ENCODE data around the gene TMC7. TPM values are rescaled to one million over a fixed set of nuclear protein-coding genes. Genes with fewer than 3 reads are reported as not detected.

TMC7 gene
- total RNA-seq, 1 experiment from 2014 or later, result 4.3 TPM

DNA sequence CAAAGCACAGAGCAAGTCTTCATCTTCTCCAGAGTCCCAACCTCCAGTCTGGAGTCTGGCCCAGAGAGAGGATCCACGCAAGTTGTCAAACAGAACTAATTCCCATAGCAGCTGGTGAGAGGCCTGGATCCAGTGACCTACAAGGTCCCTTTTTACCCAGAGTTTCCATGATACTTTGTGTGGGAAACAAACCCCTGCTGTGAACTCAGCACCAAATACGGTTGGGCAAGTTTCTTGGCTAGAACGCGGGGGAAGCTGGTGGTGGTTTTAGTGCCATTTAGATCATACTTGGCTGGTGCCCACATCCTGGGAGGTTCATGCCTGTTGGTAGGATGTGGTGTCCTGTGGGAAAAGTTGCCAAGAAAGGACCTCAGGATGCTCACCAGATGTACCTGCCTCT is 18.1 kb downstream of the TMC7 start:
- H3K27ac ChIP-seq (ENCODE audit: insufficient read length, low read depth, low read length), result no peak overlapping the region

More for the DNA sequence above, 18.1 kb downstream of the TMC7 start:
- H4K91ac ChIP-seq (ENCODE audit: insufficient read length, low read depth, low read length), result no peak overlapping the region
- no peaks in the 10 kb centered on the region for H3K27me3 ChIP-seq (ENCODE audit: insufficient read depth, low read length)
- no peak overlapping the region for H3K9ac ChIP-seq (ENCODE audit: extremely low read depth, insufficient read length, low read length)
- DNase-seq, result no peak
- no peaks in the 10 kb centered on the region for H3K79me2 ChIP-seq (ENCODE audit: insufficient read depth, low read length)
- H2AFZ ChIP-seq (ENCODE audit: low read length), result no peak overlapping the region
- no peaks in the 10 kb centered on the region for H4K20me1 ChIP-seq (ENCODE audit: control insufficient read depth, insufficient read depth, insufficient read length)
- no peaks in the 10 kb centered on the region for H3K23me2 ChIP-seq (ENCODE audit: insufficient read length, low read depth, low read length, poor library complexity, severe bottlenecking)
- peaks cover 20 to 24% of the 10 kb centered on the region in 2 experiments for H3K4me1 Mint-ChIP-seq
- peaks cover 2 to 11% (median 2%) of the 10 kb centered on the region in 3 experiments; a peak in 6 of 7 replicates for H3K36me3 Mint-ChIP-seq (ENCODE audit: insufficient read depth in 1 of 3, low read depth in 3 of 3)
- no peak overlapping the region for H2BK12ac ChIP-seq (ENCODE audit: insufficient read length, low read depth, low read length)
- H3K4me2 ChIP-seq (ENCODE audit: insufficient read depth, insufficient read length, low read length), result no peak overlapping the region
- H3K79me1 ChIP-seq (ENCODE audit: insufficient read depth, low read depth, low read length, poor library complexity, severe bottlenecking), result no peaks in the 10 kb centered on the region
- TF ChIP-seq, protein P1, sequence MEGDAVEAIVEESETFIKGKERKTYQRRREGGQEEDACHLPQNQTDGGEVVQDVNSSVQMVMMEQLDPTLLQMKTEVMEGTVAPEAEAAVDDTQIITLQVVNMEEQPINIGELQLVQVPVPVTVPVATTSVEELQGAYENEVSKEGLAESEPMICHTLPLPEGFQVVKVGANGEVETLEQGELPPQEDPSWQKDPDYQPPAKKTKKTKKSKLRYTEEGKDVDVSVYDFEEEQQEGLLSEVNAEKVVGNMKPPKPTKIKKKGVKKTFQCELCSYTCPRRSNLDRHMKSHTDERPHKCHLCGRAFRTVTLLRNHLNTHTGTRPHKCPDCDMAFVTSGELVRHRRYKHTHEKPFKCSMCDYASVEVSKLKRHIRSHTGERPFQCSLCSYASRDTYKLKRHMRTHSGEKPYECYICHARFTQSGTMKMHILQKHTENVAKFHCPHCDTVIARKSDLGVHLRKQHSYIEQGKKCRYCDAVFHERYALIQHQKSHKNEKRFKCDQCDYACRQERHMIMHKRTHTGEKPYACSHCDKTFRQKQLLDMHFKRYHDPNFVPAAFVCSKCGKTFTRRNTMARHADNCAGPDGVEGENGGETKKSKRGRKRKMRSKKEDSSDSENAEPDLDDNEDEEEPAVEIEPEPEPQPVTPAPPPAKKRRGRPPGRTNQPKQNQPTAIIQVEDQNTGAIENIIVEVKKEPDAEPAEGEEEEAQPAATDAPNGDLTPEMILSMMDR (conservative IDR thresholded peaks at IDR 0.05), result no peak
- H2BK20ac ChIP-seq (ENCODE audit: low read depth, low read length, poor library complexity, severe bottlenecking), result no peak overlapping the region
- no peak overlapping the region for H4K5ac ChIP-seq (ENCODE audit: insufficient read length, low read depth, low read length)
- no peak overlapping the region for H2AK5ac ChIP-seq (ENCODE audit: insufficient read length, low read length)
- H3K27me3 Mint-ChIP-seq (ENCODE audit: low read depth), result no peaks in the 10 kb centered on the region
- H3T11ph ChIP-seq (ENCODE audit: low read length), result no peak overlapping the region
- no CpG with 5 or more reads among the region's 4 CpGs for WGBS (ENCODE audit: extremely low coverage, insufficient read length, low lambda C conversion rate)
- H3K27ac Mint-ChIP-seq, result no peak overlapping the region; a peak in 1 of 7 replicates
- no peak overlapping the region for H2BK120ac ChIP-seq (ENCODE audit: low read depth, low read length, poor library complexity, severe bottlenecking)
- H3K18ac ChIP-seq (ENCODE audit: insufficient read length, low read depth, low read length), result no peak overlapping the region
- H3K23ac ChIP-seq (ENCODE audit: insufficient read length, low read depth, low read length), result no peak overlapping the region
- no peak overlapping the region for H2BK5ac ChIP-seq (ENCODE audit: insufficient read length, low read length)
- H3K9me3 Mint-ChIP-seq, result no peaks in the 10 kb centered on the region
- H3K4me3 Mint-ChIP-seq, result no peak overlapping the region
- no peak overlapping the region for H4K8ac ChIP-seq (replicated peaks; ENCODE audit: insufficient read length, low read depth, low read length)
- H3K9me3 ChIP-seq (ENCODE audit: control insufficient read depth, low read depth, low read length), result no peaks in the 10 kb centered on the region
- peaks cover 2% of the 10 kb centered on the region; the same call in 1 of the 2 replicates for H3K4me1 ChIP-seq (ENCODE audit: insufficient read depth, low read length)
- no peak overlapping the region for H3K4ac ChIP-seq (ENCODE audit: low read depth, low read length)
- H3K56ac ChIP-seq (ENCODE audit: insufficient read length, low read depth, low read length), result no peak overlapping the region
- no peak overlapping the region for H3K14ac ChIP-seq (ENCODE audit: insufficient read depth, low read length)
- H2BK15ac ChIP-seq (ENCODE audit: low read depth, low read length), result no peak overlapping the region
